Neural cell (in vitro differentiated cells): Measurements from ENCODE around the gene GCFC2.

Source experiments
- EP300 ChIP-seq: fragments of 450-650 bp; conservative IDR thresholded peaks from 2 replicates; pipeline ENCODE4 v1.6.1; 2014; ENCODE audit warnings: antibody characterized with exemption, mild to moderate bottlenecking, moderate library complexity; ENCODE audit not compliant: poor library complexity, severe bottlenecking
- EZH2 ChIP-seq: fragments of 200-600, 300-800 bp; shearing (Covaris generic), sonication (generic); IDR thresholded peaks from 2 replicates; pipeline ENCODE4 v1.6.1; 2014; ENCODE audit warnings: antibody characterized with exemption, low read length, borderline replicate concordance, mild to moderate bottlenecking; ENCODE audit not compliant: insufficient read depth, poor library complexity, severe bottlenecking
- POLR2AphosphoS5 ChIP-seq: IDR thresholded peaks from 2 replicates; pipeline ENCODE4 v1.6.1; 2012
- SMC3 ChIP-seq: fragments of 450-650 bp; conservative IDR thresholded peaks from 2 replicates; pipeline ENCODE4 v1.6.1; 2014; ENCODE audit warnings: antibody characterized with exemption, mild to moderate bottlenecking, moderate library complexity; ENCODE audit not compliant: poor library complexity
- TF ChIP-seq, protein P1 (sequence below): fragments of 450-650 bp; IDR thresholded peaks from 2 replicates; pipeline ENCODE4 v1.5.1; 2014; ENCODE audit warnings: antibody characterized with exemption, mild to moderate bottlenecking, moderate library complexity; ENCODE audit not compliant: poor library complexity, severe bottlenecking

DNA sequence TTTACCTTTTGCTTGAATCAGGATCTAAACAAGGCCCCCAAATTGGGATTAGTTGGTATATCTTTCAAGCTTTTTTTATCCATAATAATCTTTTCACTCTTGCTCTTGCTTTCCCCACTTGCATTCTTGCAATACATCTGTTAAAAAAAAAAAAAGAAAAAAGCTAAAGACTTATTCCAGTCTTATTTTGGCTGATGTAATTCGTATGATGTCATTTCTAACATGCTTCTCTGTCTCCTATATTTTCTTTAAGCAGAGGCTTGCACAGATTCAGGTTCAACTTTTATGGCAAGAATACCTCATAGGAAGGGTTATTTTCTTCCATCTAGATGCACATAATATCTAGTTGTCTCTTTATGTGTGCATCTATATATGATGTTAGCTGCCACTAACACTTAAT, 9.8 kb upstream of the GCFC2 start:
- TF ChIP-seq EZH2 (no peak), EP300 (no peak), POLR2AphosphoS5 (no peak), SMC3 (no peak)
- TF ChIP-seq, protein P1, sequence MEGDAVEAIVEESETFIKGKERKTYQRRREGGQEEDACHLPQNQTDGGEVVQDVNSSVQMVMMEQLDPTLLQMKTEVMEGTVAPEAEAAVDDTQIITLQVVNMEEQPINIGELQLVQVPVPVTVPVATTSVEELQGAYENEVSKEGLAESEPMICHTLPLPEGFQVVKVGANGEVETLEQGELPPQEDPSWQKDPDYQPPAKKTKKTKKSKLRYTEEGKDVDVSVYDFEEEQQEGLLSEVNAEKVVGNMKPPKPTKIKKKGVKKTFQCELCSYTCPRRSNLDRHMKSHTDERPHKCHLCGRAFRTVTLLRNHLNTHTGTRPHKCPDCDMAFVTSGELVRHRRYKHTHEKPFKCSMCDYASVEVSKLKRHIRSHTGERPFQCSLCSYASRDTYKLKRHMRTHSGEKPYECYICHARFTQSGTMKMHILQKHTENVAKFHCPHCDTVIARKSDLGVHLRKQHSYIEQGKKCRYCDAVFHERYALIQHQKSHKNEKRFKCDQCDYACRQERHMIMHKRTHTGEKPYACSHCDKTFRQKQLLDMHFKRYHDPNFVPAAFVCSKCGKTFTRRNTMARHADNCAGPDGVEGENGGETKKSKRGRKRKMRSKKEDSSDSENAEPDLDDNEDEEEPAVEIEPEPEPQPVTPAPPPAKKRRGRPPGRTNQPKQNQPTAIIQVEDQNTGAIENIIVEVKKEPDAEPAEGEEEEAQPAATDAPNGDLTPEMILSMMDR = no peak
